HFFc6 (cell line): Measurements from ENCODE around the gene RRAS2. TPM values are rescaled to one million over a fixed set of nuclear protein-coding genes. Genes with fewer than 3 reads are reported as not detected.
"Not testable (repeated sequence)": the region's sequence is repeated elsewhere in the genome, so short reads cannot be mapped to it uniquely, and the experiment has no call there.

Experiments used
- DNase-seq: peaks from one replicate; pipeline ENCODE4 v3.0.0-alpha.2; 2018
- H3K27ac Mint-ChIP-seq: 2 replicates; pipeline ENCODE4 v1.8.0; 2020; ENCODE audit warnings: mild to moderate bottlenecking, mixed read lengths
- H3K27me3 Mint-ChIP-seq: 2 replicates; pipeline ENCODE4 v1.8.0; 2021; ENCODE audit warnings: mild to moderate bottlenecking, moderate library complexity, mixed read lengths; ENCODE audit not compliant: insufficient read depth
- H3K36me3 Mint-ChIP-seq: 2 replicates; pipeline ENCODE4 v1.8.0; 2021; ENCODE audit warnings: low read depth, mixed read lengths
- H3K4me1 Mint-ChIP-seq: 2 replicates; pipeline ENCODE4 v1.8.0; 2020; ENCODE audit warnings: low read depth, mixed read lengths
- H3K4me3 Mint-ChIP-seq: 2 replicates; pipeline ENCODE4 v1.8.0; 2020; ENCODE audit warnings: mild to moderate bottlenecking, moderate library complexity, mixed read lengths
- H3K9me3 Mint-ChIP-seq: 2 replicates; pipeline ENCODE4 v1.8.0; 2020; ENCODE audit warnings: mild to moderate bottlenecking, mixed read lengths
- total RNA-seq, 6 experiments: library from RNA; stranded (reverse); fragmentation: NEBNext Ultra II Directional; extraction: Animal tissue kit (Norgen Biotek cat#: 25700); gene quantifications; 2 replicates in 1 of 6; 3 replicates in 5 of 6; pipeline ENCODE4 v1.2.3, GENCODE V29; 2021
- TF ChIP-seq, protein P1 (sequence below): fragments of 200-600 bp; sonication (generic); IDR thresholded peaks from 2 replicates; pipeline ENCODE4 v1.5.0; 2021; ENCODE audit warnings: antibody characterized with exemption, mild to moderate bottlenecking

RRAS2 gene
- total RNA-seq, 6 experiments from 2014 or later: 89.6 to 122 (median 103) TPM

DNA sequence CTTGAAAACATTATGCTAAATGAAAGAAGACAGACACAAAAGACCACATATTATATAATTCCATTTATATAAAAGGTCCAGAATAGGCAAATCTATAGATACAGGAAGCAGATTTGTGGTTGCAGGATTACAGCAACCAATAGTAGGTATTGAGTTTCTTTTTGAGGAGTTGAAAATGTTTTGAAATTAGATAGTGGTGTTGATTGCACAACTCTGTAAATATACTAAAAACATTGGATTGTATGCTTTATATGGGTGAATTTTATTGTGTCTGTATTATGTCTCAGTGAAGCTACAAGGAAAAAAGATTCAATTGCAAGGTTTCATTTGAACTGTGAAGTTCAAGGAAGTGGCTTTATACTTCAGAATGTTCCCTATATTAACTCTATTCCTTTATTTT is 3.0 kb upstream of the RRAS2 start:
- TF ChIP-seq, protein P1, sequence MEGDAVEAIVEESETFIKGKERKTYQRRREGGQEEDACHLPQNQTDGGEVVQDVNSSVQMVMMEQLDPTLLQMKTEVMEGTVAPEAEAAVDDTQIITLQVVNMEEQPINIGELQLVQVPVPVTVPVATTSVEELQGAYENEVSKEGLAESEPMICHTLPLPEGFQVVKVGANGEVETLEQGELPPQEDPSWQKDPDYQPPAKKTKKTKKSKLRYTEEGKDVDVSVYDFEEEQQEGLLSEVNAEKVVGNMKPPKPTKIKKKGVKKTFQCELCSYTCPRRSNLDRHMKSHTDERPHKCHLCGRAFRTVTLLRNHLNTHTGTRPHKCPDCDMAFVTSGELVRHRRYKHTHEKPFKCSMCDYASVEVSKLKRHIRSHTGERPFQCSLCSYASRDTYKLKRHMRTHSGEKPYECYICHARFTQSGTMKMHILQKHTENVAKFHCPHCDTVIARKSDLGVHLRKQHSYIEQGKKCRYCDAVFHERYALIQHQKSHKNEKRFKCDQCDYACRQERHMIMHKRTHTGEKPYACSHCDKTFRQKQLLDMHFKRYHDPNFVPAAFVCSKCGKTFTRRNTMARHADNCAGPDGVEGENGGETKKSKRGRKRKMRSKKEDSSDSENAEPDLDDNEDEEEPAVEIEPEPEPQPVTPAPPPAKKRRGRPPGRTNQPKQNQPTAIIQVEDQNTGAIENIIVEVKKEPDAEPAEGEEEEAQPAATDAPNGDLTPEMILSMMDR: no peak
- Mint-ChIP-seq H3K9me3 (no peaks in the 10 kb centered on the region), H3K27me3 (no peaks in the 10 kb centered on the region), H3K4me3 (no peak overlapping the region), H3K36me3 (peaks cover 11% of the 10 kb centered on the region), H3K4me1 (peaks cover 20% of the 10 kb centered on the region), H3K27ac (no peak overlapping the region)
- DNase-seq: no peak

DNA sequence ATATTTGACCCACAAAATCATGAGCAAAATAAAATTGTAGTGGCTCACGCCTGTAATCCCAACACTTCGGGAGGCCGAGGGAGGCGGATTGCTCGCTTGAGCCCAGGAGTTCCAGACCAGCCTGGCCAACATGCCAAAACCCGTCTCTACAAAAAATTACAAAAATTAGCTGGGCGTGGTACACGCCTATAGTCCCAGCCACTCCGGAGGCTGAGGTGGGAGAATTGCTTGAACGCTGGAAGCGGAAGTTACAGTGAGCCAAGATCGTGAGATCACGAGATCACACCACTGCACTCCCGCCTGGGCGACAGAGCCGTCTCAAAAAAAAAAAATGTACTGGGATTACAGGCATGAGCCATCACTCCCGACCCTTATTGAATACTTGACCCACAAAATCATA is 2.0 kb upstream of the RRAS2 start:
- Mint-ChIP-seq H3K27ac (no peak overlapping the region), H3K36me3 (peaks cover 18% of the 10 kb centered on the region), H3K9me3 (no peaks in the 10 kb centered on the region), H3K4me3 (no peak overlapping the region), H3K27me3 (no peaks in the 10 kb centered on the region), H3K4me1 (peaks cover 28% of the 10 kb centered on the region)
- TF ChIP-seq, protein P1: no peak
- no peak for DNase-seq

DNA sequence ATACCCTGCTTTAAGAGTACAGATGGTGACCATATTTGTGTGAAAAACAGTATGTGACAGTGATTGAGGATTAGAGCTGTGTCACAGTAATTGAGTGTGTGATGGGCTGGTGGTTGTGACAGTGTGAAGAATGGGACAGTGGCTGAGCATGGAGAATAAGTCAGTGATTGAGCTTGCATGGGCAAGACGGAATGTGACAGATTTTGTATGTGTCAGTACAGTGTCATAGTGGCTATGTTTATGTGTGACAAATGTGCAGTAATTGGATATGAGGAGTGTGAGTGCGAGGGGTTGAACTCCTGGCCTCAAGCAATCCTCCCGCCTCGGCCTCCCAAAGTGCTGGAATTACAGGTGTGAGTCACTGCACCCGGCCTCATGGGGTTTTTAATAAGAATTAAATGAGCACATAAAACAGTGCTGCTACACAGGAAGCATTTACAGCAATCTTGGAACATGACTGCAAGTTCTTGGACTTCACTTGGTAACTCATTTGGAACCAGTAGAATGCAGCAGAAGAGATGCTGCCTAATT is 583 bp upstream of the RRAS2 start:
- H3K27me3 Mint-ChIP-seq: no peaks in the 10 kb centered on the region
- peak overlapping the region; percentile 86 for H3K4me3 Mint-ChIP-seq
- peaks cover 29% of the 10 kb centered on the region for H3K36me3 Mint-ChIP-seq
- peak; percentile 55 for DNase-seq
- TF ChIP-seq, protein P1: no peak
- no peaks in the 10 kb centered on the region for H3K9me3 Mint-ChIP-seq
- peak overlapping the region; percentile 32 for H3K27ac Mint-ChIP-seq
- H3K4me1 Mint-ChIP-seq: peaks cover 42% of the 10 kb centered on the region

DNA sequence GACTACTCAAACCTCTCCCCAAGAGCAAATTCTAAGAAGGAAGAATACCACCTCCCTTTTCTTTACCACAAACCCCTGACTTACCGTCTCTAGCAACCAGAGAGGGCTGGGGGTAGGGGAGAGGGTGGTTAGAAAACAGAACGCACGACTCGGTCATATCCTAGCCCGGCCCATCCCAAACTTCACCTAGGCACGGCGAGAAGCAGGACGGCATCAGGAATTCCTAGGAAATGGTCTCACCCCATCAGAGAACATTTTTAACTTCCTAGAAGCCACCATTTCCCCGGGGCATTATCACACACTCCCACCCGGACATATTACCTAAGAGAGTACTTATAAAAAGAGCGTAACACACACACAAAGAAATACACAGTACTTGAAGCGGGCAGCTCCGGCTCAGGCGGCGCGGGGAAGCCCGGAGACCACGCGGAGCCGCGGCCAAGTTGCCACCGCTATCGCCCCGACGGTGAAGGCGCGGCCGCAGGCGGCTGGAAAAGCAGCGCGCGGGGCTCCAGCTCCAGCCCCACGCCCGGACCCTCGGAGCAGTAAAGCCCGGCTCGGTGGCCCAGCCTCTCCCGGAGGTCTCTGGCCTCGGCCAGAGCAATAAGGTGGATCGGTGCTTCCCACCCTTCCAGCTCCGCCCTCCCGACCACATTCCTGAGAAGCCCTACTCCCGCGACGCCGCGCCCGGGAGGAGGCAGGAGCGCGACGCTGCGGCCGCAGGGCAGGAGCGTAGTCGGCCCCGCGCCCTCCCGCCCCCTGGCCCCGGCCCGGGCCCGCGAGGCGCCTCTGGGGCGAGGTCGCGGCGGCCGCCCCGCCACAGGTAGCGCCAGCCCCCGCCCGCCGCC is 878 bp downstream of the RRAS2 start:
- no peaks in the 10 kb centered on the region for H3K27me3 Mint-ChIP-seq
- peak; percentile 45 for DNase-seq
- TF ChIP-seq, protein P1: no peak
- peaks cover 33% of the 10 kb centered on the region for H3K36me3 Mint-ChIP-seq
- no peaks in the 10 kb centered on the region for H3K9me3 Mint-ChIP-seq
- H3K4me3 Mint-ChIP-seq: peak overlapping the region; percentile 98
- H3K4me1 Mint-ChIP-seq: peaks cover 56% of the 10 kb centered on the region
- peak overlapping the region; percentile 95 for H3K27ac Mint-ChIP-seq

DNA sequence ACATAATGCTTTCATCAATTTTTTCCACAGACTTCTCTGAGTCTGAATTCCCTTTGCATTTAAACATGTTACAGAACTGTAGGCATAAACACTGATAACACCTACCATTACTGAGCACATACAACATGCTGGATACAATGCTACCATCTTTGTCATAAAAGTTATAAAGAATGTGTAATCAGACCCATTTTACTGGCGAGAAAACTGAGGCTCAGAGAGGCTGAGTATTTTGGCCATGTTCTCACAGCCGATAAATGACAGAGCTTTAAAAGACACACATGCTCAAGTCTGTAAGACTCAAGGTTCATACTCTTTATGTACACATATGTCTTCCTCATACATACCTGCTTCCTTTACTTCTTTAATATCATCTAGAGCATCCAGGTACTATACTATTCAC is 2.6 kb downstream of the RRAS2 start:
- no peaks in the 10 kb centered on the region for H3K27me3 Mint-ChIP-seq
- no peak overlapping the region for H3K27ac Mint-ChIP-seq
- H3K36me3 Mint-ChIP-seq: peaks cover 33% of the 10 kb centered on the region
- TF ChIP-seq, protein P1: no peak
- no peak for DNase-seq
- H3K4me1 Mint-ChIP-seq: peaks cover 65% of the 10 kb centered on the region
- no peaks in the 10 kb centered on the region for H3K9me3 Mint-ChIP-seq
- H3K4me3 Mint-ChIP-seq: peak overlapping the region; percentile 98

DNA sequence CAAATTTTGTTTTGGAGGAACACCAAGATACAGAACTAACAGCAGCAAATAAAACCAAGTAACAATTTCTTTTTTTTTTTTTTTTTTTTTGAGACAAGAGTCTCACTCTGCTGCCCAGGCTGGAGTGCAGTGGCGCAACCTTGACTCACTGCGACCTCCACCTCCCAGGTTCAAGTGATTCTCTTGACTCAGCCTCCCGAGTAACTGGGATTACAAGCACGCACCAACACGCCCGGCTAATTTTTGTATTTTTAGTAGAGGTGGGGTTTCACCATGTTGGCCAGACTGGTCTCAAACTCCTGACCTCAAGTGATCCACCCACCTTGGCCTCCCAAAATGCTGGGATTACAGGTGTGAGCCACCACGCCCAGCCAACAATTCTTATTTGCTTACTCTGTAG is 4.4 kb downstream of the RRAS2 start:
- H3K36me3 Mint-ChIP-seq: peaks cover 49% of the 10 kb centered on the region
- not testable (repeated sequence) for H3K4me3 Mint-ChIP-seq, DNase-seq, H3K27me3 Mint-ChIP-seq, H3K27ac Mint-ChIP-seq, H3K9me3 Mint-ChIP-seq
- H3K4me1 Mint-ChIP-seq: peaks cover 74% of the 10 kb centered on the region
